Measurements from ENCODE around the gene RNU6-7. TPM values are rescaled to one million over a fixed set of nuclear protein-coding genes. Genes with fewer than 3 reads are reported as not detected.

The RNU6-7 gene
- total and polyA plus RNA-seq, 2 of the 13 experiments (the other 11 are each of a cell fraction or from before 2014, with no cell fraction given): under 0.01 TPM; not detected in 1

- TF ChIP-seq ZNF761 (CRISPR knock-in tag; conservative IDR thresholded peaks at IDR 0.05) (no peak), TEAD3 (CRISPR knock-in tag; optimal IDR thresholded peaks at IDR 0.05; ENCODE audit: borderline replicate concordance) (peak; percentile 74), ZNF660 (CRISPR knock-in tag; IDR thresholded peaks at IDR 0.05; ENCODE audit: borderline replicate concordance, low read depth) (no peak; the same call in 1 of the 2 replicates), ATF6 (CRISPR knock-in tag; conservative IDR thresholded peaks at IDR 0.05) (peak; percentile 94), HHEX (CRISPR knock-in tag; IDR thresholded peaks at IDR 0.05) (no peak; the same call in 1 of the 2 replicates), SNRNP70 (IDR thresholded peaks at IDR 0.05; ENCODE audit: low read depth, low read length) (no peak), ERF (CRISPR knock-in tag; IDR thresholded peaks at IDR 0.05) (peak; percentile 88), MLXIP (CRISPR knock-in tag; IDR thresholded peaks at IDR 0.05; ENCODE audit: borderline replicate concordance) (no peak; the same call in none of the 2 replicates), HNRNPUL1 (IDR thresholded peaks at IDR 0.05; ENCODE audit: low read depth, low read length) (no peak), ZSCAN29 (CRISPR knock-in tag; conservative IDR thresholded peaks at IDR 0.05) (0 out of 2 replicates have a peak, but pooled peaks have one; percentile 21), ZNF616 (CRISPR knock-in tag; IDR thresholded peaks at IDR 0.05; ENCODE audit: low read depth) (peak; percentile 95), ZBTB8A (CRISPR knock-in tag; IDR thresholded peaks at IDR 0.05; ENCODE audit: borderline replicate concordance, low read depth) (no peak), ZNF382 (CRISPR knock-in tag; IDR thresholded peaks at IDR 0.05; ENCODE audit: borderline replicate concordance) (no peak), ZNF839 (CRISPR knock-in tag; IDR thresholded peaks at IDR 0.05; ENCODE audit: borderline replicate concordance) (no peak), MTERF4 (CRISPR knock-in tag; IDR thresholded peaks at IDR 0.05) (peak; percentile 86; the same call in 1 of the 2 replicates), NFYC (CRISPR knock-in tag; IDR thresholded peaks at IDR 0.05) (peak; percentile 36; the same call in 1 of the 2 replicates), PCBP1 (IDR thresholded peaks at IDR 0.05; ENCODE audit: borderline replicate concordance, low read depth, low read length) (no peak), ZNF775 (CRISPR knock-in tag; IDR thresholded peaks at IDR 0.05; ENCODE audit: borderline replicate concordance) (peak; percentile 97), FOXP1 (IDR thresholded peaks at IDR 0.05) (no peak), FOXP1 (CRISPR knock-in tag; IDR thresholded peaks at IDR 0.05) (peak; percentile 59), ZC3H13 (CRISPR knock-in tag; IDR thresholded peaks at IDR 0.05) (peak; percentile 10; the same call in 1 of the 2 replicates), MIER3 (CRISPR knock-in tag; IDR thresholded peaks at IDR 0.05; ENCODE audit: borderline replicate concordance) (peak; percentile 95), GLI4 (CRISPR knock-in tag; IDR thresholded peaks at IDR 0.05; ENCODE audit: borderline replicate concordance) (no peak; the same call in 1 of the 2 replicates), ZBTB3 (CRISPR knock-in tag; IDR thresholded peaks at IDR 0.05; ENCODE audit: borderline replicate concordance, low read depth) (peak; percentile 19; the same call in 1 of the 2 replicates)
Measured at GRCh38 chr14:32202998-32203882, 1.4 kb downstream of the RNU6-7 start, which contains the start of gene RNU6-8 (continued).
